GM19397 (cell line): Measurements from ENCODE around the gene ANKRD37.

Experiments used
- ATAC-seq: cut with Tn5 transposase; IDR thresholded peaks from one replicate; pipeline ENCODE4 v1.9.1; 2021; ENCODE audit warnings: mild to moderate bottlenecking, moderate library complexity; ENCODE audit not compliant: unreplicated experiment

Gene ANKRD37

DNA sequence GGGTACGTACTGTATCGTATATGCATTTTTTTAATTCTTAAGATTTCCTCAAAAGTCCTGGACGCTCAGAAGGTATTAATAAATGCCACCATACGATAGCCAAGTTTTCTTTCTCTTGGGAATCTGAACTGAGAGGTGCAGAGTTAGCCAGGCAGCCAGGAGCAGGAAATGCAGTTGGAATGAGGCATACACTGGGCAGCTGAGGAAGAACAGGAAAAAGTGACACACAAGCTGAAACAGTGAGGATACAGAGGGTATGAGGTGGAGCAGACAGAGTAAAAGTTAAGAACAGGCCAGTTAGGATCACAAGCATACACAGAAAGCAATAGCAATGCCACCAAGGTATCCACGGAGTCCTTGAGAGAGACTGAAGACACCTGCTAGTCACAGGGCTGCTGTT, 15.8 kb downstream of the ANKRD37 start:
- no peak for ATAC-seq

DNA sequence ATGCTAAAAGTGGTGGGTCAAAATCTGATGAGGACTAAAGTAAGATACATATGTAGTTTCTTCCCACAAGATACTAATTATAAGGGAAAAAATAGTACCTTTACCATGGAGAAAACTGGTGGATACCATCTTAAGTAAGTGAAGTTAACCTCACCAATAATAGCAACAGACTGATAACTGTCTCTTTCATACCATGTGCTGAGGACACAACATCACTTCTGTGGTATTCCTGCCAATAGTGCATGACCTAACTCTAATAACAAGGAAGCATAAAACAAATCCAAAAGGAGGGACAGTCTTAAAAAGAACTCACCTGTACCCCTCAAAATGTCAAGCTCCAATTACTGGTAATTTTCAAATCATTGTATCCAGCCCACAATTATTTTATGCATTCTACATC, 20.3 kb downstream of the ANKRD37 start:
- ATAC-seq: no peak

- no peak for ATAC-seq
Observed at GRCh38 chr4:185421366-185422124, 24.9 kb downstream of the ANKRD37 start.

GRCh38 chr4:185424905-185425646, 28.4 kb downstream of the ANKRD37 start:
- ATAC-seq: no peak

DNA sequence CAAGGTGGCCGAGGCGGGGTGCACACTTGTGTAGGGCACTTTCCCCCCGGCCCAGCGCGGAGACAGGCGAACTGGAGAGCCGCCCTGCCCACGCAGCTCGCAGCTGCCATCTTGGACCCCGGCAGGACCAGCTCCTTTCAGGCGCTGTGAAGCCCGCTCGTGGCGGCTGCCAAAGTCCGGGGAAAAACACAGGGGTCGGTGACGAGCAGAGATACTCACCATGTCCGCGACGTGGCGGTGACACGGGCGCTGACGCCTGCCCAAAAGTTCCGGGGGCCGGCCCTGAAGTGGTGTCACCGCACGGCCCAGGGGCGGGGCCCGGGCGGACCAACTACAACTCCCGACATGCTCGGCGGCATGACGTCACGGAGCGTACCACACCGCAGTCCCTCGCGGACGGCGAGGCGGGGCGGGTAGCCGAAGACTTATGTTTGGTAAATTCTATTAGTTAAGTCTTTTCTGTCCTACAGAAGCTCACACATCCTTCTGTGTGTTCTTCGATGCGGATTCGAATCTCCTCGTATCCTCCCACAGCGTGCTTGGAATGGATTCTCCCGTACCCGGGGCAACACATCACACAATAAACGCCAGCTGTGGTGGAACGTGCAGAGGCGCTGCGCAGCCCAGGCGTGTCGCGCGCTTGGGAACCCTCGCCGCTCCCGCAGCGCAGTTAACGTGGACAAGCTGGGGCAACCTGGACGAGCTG, 29.2 kb downstream of the ANKRD37 start, which contains the start of gene UFSP2:
UFSP2 (minus strand) TSS at position 318 of the 706 bp plus-strand sequence; CDS start at position 222, 96 bp downstream.
- peak; percentile 93 for ATAC-seq

DNA sequence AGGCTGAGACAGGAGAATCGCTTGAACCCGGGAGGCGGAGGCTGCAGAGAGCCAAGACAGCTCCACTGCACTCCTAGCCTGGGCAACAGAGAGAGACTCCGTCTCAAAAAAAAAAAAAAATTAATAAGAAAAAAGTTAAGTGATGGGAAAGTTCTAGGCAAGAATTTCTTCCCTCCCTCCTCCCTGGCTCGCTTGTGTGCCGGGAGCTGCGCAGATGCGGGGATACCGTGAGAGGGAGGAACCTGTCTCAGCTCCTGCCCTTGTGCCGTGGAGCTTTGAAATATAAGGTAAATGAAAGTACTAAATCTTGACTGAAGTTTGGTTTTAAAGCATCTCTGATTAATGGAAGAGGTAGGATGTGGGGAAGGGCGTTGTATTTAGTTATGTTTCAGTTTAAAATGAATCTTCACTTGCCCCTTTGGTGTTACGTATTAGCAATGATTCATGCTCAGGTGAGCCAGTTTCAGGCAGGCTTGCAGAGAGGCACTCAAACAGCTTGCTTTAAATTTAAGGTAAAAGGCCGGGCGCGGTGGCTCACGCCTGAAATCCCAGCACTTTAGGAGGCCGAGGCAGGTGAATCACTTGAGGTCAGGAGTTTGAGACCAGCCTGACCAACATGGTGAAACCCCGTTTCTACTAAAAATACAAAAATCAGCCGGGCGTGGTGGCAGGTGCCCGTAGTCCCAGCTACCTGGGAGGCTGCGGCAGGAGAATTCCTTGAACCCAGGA, 30.5 kb downstream of the ANKRD37 start:
- ATAC-seq: no peak

DNA sequence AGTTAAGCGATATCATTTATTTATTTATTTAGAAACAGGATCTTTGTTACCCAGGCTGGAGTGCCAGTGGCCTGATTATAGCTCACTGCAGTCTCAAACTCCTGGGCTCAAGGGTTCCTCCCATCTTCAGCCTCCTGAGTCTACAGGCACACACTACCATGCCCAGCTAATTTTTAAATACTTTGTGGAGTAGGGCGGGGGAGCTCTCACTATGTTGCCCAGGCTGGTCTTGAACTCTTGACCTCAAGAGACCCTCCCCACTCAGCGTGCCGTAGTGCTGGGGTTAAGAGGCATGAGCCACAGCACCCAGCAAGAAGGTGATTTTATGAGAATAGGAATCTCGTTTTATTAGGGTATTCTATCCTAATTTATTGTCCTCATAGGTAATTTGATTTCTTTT, 33.0 kb downstream of the ANKRD37 start:
- no peak for ATAC-seq

DNA sequence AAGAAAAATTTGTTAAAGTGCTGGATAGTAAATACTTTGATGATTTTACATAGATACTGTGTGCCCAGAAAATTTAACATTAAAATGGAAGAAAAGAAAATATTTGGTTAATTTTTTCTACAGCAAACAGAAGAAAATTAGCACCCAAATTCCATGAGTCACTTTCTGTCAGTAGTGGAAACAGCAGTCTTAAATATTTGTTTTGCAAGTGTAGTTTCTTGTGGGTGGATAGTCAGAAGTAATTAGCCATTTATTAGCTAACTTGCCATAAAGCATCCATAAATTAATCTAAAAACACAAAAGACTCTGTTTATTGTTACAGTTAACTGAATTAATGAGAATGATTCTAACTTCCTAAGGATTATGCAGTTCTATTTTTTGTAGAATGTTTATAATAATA, 38.8 kb downstream of the ANKRD37 start:
- ATAC-seq: no peak

DNA sequence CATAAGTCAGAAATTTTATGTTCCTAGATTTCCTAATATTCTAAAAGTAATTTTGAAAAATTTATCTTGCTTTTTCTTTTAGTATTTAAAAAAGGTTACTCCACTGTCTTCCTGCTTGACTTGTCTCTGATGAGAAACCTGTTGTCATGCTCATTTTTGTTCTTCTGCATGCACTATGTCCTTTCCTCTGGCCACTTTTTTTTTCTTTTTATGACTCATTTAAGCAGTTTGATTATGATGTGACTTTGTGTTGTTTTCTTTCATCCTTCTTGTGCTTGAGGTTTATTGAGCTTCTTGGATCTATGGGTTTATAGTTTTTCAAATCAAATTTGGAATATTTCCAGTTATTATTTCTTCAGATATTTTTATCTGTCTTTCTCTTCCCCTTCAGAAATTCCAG, 41.2 kb downstream of the ANKRD37 start:
- ATAC-seq: no peak

GRCh38 chr4:185441479-185441878, 44.8 kb downstream of the ANKRD37 start:
- no peak for ATAC-seq

DNA sequence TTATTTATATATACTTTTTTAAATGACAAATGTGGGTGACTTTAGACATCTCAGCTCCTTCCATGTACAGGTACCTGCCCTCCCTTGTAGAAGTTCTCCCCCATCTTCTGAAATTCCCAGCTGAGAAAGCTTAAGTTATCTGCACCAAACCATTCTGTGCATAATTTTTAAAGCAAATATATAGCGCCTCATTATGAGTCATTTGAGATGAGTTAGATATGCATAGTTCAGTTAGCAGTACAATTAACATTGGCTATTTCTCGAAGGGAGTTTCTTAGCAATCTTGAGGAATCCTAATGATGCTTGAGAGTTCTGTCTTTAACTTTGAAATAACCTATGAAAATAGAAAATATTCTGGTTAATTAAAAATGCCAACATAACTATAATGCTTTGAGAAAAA, 48.6 kb downstream of the ANKRD37 start:
- no peak for ATAC-seq
